ENCODE measurements around the gene ADCYAP1R1. TPM values are rescaled to one million over a fixed set of nuclear protein-coding genes. Genes with fewer than 3 reads are reported as not detected.

ADCYAP1R1 gene
- total RNA-seq, 1 donor from 2014 or later, result 0.39 TPM

DNA sequence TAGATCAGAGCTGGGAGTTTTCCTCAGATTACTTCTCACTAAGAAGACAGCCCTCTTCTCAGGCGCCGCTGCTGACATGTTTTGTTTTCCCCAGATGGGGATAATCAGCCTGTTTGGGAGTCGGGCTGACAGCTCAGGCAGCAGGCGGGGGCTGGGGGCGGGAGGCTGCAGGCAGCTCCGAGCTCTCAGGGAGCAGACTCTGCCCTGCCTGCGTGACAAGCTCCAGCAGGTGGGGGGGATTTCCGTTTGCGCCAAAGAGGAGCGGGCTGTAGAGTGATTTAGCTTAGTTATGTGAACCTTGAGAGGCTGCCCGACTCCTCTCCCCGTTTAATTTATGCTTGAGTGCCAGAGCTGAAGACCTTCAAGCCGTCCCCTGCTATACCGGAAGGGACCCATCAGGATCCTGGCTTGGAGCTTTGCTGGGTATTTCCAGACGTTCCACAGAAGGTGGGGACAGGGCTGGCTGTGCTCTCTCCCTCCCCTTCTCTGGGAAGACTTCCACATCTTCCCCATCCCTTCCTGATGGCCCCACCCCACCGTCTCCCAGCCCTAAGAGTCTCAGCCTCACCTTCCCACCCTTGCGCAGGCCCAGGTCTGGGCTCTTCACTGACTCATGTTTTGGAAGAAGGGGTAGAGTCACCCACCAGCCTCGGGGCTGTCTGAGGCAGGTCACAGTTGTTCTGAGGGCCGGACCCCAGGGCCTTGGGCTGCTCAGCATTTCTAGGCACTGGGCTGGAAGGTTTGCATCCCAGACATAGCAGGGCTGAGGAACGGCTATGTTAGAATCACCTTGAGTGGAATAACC, 24.7 kb upstream of the ADCYAP1R1 start:
- Histone ChIP-seq H3K79me2 (ENCODE audit: low read depth) (no peaks in the 10 kb centered on the region), H3K27me3 (peaks cover 80% of the 10 kb centered on the region), H3K27ac (no peak overlapping the region), H3F3A (ENCODE audit: low read depth) (peaks cover 7% of the 10 kb centered on the region), H3K9me3 (ENCODE audit: low read depth) (no peaks in the 10 kb centered on the region), H3K4me3 (peak overlapping the region; percentile 2), H4K20me1 (ENCODE audit: low read depth) (peaks cover 16% of the 10 kb centered on the region), H3K4me2 (peak overlapping the region; percentile 57), H2AFZ (replicated peaks) (no peak overlapping the region), H3K36me3 (no peaks in the 10 kb centered on the region), H3K4me1 (peaks cover 11% of the 10 kb centered on the region), H3K9ac (no peak overlapping the region)
- H3K27me3 Mint-ChIP-seq (ENCODE audit: insufficient read depth, low read depth), result peaks cover 20% of the 10 kb centered on the region
- H3K4me3 Mint-ChIP-seq, result peak overlapping the region; percentile 63
- TF ChIP-seq CTCF (IDR thresholded peaks at IDR 0.05) (no peak), EZH2 (IDR thresholded peaks at IDR 0.05) (no peak), EZH2phosphoT487 (IDR thresholded peaks at IDR 0.05) (no peak)
- peak overlapping the region; percentile 63 for H3K27ac Mint-ChIP-seq
- peaks cover 70% of the 10 kb centered on the region for H3K4me1 Mint-ChIP-seq
- peak; percentile 85 for DNase-seq (ENCODE audit: low spot score)
- no peaks in the 10 kb centered on the region for H3K36me3 Mint-ChIP-seq
- no peaks in the 10 kb centered on the region for H3K9me3 Mint-ChIP-seq

DNA sequence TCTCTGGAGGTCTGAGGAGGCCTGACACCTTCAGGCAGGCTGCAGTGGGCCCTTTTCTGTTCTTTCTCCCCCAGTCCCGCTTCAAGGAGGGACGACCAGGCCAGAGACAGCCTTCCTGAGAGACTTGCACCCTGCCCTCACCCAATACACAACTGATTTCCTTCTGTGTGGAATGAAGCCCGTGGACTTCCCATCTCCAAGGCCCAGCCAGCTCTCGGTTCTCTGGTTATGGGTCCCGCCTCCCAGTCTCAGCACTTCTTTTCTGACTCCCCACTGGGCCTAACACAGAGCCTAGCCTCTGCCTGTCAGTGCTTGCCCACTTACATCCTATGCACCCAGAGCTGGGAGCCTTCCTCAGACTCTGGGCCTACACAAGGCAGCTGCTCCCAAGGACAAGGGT, 24.1 kb upstream of the ADCYAP1R1 start:
- H3K4me1 Mint-ChIP-seq, result peaks cover 70% of the 10 kb centered on the region
- no peak for TF ChIP-seq EZH2phosphoT487 (IDR thresholded peaks at IDR 0.05)
- no peak for TF ChIP-seq EZH2 (IDR thresholded peaks at IDR 0.05)
- no peak for TF ChIP-seq CTCF (IDR thresholded peaks at IDR 0.05)
- H3K9me3 ChIP-seq (ENCODE audit: low read depth), result no peaks in the 10 kb centered on the region
- no peak overlapping the region for H3K9ac ChIP-seq
- no peak overlapping the region for H3K4me3 ChIP-seq
- peaks cover 87% of the 10 kb centered on the region for H3K27me3 ChIP-seq
- no peak overlapping the region for H3K4me2 ChIP-seq
- DNase-seq (ENCODE audit: low spot score), result no peak
- H3K27ac Mint-ChIP-seq, result peak overlapping the region; percentile 53
- H3F3A ChIP-seq (ENCODE audit: low read depth), result peaks cover 7% of the 10 kb centered on the region
- H3K27me3 Mint-ChIP-seq (ENCODE audit: insufficient read depth, low read depth), result peaks cover 22% of the 10 kb centered on the region
- H2AFZ ChIP-seq (replicated peaks), result no peak overlapping the region
- no peaks in the 10 kb centered on the region for H3K79me2 ChIP-seq (ENCODE audit: low read depth)
- H3K4me1 ChIP-seq, result peaks cover 11% of the 10 kb centered on the region
- H3K9me3 Mint-ChIP-seq, result no peaks in the 10 kb centered on the region
- peaks cover 16% of the 10 kb centered on the region for H4K20me1 ChIP-seq (ENCODE audit: low read depth)
- no peaks in the 10 kb centered on the region for H3K36me3 Mint-ChIP-seq
- H3K4me3 Mint-ChIP-seq, result peak overlapping the region; percentile 43
- no peaks in the 10 kb centered on the region for H3K36me3 ChIP-seq
- no peak overlapping the region for H3K27ac ChIP-seq

DNA sequence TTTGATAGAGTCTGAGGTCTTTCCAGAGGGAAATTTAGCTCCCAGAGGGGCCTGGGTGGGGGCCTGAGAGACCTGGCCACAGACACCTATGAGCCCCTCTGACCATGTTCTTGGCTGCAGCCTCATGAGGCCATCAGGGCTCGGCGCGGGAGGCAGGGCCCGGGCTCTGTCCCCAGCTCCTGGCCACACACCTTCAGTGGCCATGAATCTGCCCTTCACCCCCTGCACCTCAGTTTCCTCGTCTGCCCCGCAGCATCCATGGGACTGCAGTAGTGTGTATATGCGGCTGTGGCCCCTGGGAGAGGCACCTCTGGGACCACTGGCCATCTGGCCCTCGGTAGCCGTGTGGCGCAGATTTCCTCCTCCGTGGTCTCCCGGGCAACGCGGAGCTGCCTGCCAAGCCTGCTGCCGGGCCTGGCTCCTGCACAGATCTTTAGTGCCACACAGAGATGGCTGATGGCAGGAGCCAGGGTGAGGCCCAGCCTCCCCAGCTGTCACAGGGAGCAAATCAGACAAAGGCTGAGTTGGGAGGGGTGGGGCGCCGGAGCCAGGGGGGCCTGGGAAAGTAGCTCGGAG, 23.6 kb upstream of the ADCYAP1R1 start:
- Mint-ChIP-seq H3K4me1 (peaks cover 66% of the 10 kb centered on the region), H3K27me3 (ENCODE audit: insufficient read depth, low read depth) (peaks cover 20% of the 10 kb centered on the region), H3K27ac (peak overlapping the region; percentile 82), H3K4me3 (no peak overlapping the region), H3K36me3 (no peaks in the 10 kb centered on the region), H3K9me3 (no peaks in the 10 kb centered on the region)
- H3K27me3 ChIP-seq, result peaks cover 92% of the 10 kb centered on the region
- H4K20me1 ChIP-seq (ENCODE audit: low read depth), result peaks cover 16% of the 10 kb centered on the region
- no peak overlapping the region for H3K9ac ChIP-seq
- H3K4me1 ChIP-seq, result peaks cover 11% of the 10 kb centered on the region
- TF ChIP-seq EZH2phosphoT487 (IDR thresholded peaks at IDR 0.05) (no peak), CTCF (IDR thresholded peaks at IDR 0.05) (no peak), EZH2 (IDR thresholded peaks at IDR 0.05) (no peak)
- H3K4me3 ChIP-seq, result no peak overlapping the region
- H3K4me2 ChIP-seq, result no peak overlapping the region
- no peak overlapping the region for H3K27ac ChIP-seq
- H2AFZ ChIP-seq (replicated peaks), result no peak overlapping the region
- H3K9me3 ChIP-seq (ENCODE audit: low read depth), result no peaks in the 10 kb centered on the region
- no peak for DNase-seq (ENCODE audit: low spot score)
- no peaks in the 10 kb centered on the region for H3K79me2 ChIP-seq (ENCODE audit: low read depth)
- peaks cover 7% of the 10 kb centered on the region for H3F3A ChIP-seq (ENCODE audit: low read depth)
- H3K36me3 ChIP-seq, result no peaks in the 10 kb centered on the region
